IPS DF 6.9 (cell line): Measurements from ENCODE around the gene NAPA.

Source experiments
- DNase-seq: peaks from one replicate; pipeline ENCODE4 v3.0.0-alpha.2; 2013; ENCODE audit warnings: low read depth, low spot score
- H3K27ac ChIP-seq: one replicate; pipeline ENCODE4 v1.5.1; 2013; ENCODE audit warnings: low read length, control low read depth
- H3K27me3 ChIP-seq: 2 replicates; pipeline ENCODE4 v1.6.1; 2013; ENCODE audit warnings: mild to moderate bottlenecking, low read length; ENCODE audit not compliant: control insufficient read depth, insufficient read depth
- H3K36me3 ChIP-seq: 2 replicates; pipeline ENCODE4 v1.6.1; 2013; ENCODE audit warnings: low read length; ENCODE audit not compliant: control insufficient read depth, insufficient read depth
- H3K4me1 ChIP-seq: 2 replicates; pipeline ENCODE4 v1.6.1; 2013; ENCODE audit warnings: low read length; ENCODE audit not compliant: control insufficient read depth, insufficient read depth
- H3K4me3 ChIP-seq: 2 replicates; pipeline ENCODE4 v1.5.1; 2013; ENCODE audit warnings: mild to moderate bottlenecking, low read length
- H3K9me3 ChIP-seq: 2 replicates; pipeline ENCODE4 v1.6.1; 2013; ENCODE audit warnings: low read length, inconsistent platforms; ENCODE audit not compliant: control insufficient read depth, insufficient read depth
- WGBS: extraction: QIAGEN DNeasy Blood & Tissue Kit; methylation state at CpG from one replicate; pipeline ENCODE4 v1.1.7; 2013; ENCODE audit warnings: mixed read lengths, missing lambda C conversion rate; ENCODE audit not compliant: insufficient read length, insufficient coverage; 5-methylcytosine and 5-hydroxymethylcytosine counted together

Gene NAPA

DNA sequence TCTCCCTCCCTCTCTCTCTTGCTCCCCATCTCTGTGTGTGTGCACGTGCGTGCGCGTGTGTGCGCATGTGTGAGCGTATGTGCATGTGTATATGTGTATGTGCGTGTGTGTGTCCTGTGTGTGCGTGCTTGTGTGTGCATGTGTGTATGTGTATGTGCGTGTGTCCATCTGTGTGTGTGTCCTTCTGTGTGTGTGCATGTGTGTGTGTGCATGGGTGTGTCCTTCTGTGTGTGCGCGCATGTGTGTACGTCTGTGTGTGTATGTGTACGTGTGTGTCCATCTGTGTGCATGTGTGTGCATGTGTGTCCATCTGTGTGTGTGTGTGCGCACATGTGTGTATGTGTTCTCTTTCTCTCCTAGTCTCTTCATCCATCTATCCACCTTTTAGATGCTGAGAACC, 55.4 kb downstream of the NAPA start:
- H3K36me3 ChIP-seq: peaks cover 5% of the 10 kb centered on the region; the same call in 1 of the 2 replicates
- H3K4me3 ChIP-seq: no peak overlapping the region
- no peaks in the 10 kb centered on the region for H3K27me3 ChIP-seq
- no CpG with 5 or more reads among the region's 14 CpGs for WGBS
- no peaks in the 10 kb centered on the region; the same call in 1 of the 2 replicates for H3K4me1 ChIP-seq
- no peaks in the 10 kb centered on the region for H3K9me3 ChIP-seq
- no peak overlapping the region for H3K27ac ChIP-seq
- DNase-seq: no peak

DNA sequence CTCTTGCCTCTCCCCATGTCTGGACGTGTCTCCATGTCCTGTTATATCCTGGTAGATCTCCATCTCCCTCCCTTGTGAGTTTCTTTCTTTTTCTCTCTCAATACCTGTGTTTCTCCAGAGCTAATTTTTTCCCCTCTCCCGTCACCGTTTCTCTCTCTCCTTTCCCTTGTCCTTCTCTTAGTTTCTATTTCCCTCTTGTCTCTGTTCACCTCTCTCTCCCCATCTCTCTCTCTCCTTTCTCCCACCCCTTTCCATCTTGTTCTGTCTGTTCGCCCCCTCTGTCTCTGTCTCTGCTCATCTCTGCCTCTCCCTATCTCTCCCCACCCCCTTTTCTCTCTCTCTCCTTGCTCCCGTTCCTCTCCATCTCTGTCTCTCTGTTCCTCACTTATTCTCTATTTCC, 56.2 kb downstream of the NAPA start:
- Histone ChIP-seq H3K27me3 (no peaks in the 10 kb centered on the region), H3K36me3 (peaks cover 5% of the 10 kb centered on the region; the same call in 1 of the 2 replicates), H3K27ac (no peak overlapping the region), H3K4me1 (no peaks in the 10 kb centered on the region; the same call in 1 of the 2 replicates), H3K9me3 (no peaks in the 10 kb centered on the region), H3K4me3 (no peak overlapping the region)
- DNase-seq: no peak
- no CpG with 5 or more reads among the region's 5 CpGs for WGBS

GRCh38 chr19:47456721-47457474, 58.0 kb downstream of the NAPA start:
- WGBS: no CpG with 5 or more reads among the region's 77 CpGs
- Histone ChIP-seq H3K36me3 (peaks cover 5% of the 10 kb centered on the region; the same call in 1 of the 2 replicates), H3K4me3 (no peak overlapping the region), H3K9me3 (no peaks in the 10 kb centered on the region), H3K4me1 (no peaks in the 10 kb centered on the region; the same call in 1 of the 2 replicates), H3K27ac (no peak overlapping the region), H3K27me3 (no peaks in the 10 kb centered on the region)
- DNase-seq: no peak

DNA sequence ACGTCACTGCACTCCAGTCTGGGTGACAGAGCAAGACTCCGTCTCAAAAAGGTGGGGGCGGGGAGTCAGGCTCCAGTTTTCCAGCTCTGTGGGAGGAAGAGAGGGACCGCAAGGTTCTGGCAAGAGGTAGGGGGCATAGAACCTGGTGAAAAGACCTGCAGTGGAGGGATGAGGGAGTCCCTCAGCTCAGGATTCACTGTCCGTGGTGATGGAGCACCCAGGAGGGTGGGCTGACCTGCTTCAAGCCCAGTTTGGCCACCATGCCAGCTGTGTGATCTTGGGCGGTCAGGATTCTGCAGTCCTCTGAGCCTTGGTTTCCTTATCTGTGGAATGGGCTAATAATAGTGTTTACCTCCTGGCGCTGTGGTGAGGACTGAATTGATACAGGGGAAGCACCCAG, 64.4 kb downstream of the NAPA start:
- Histone ChIP-seq H3K27me3 (no peaks in the 10 kb centered on the region), H3K4me3 (no peak overlapping the region), H3K27ac (no peak overlapping the region), H3K9me3 (no peaks in the 10 kb centered on the region), H3K36me3 (no peaks in the 10 kb centered on the region), H3K4me1 (peaks cover 10% of the 10 kb centered on the region)
- no CpG with 5 or more reads among the region's 7 CpGs for WGBS
- no peak for DNase-seq

- no peaks in the 10 kb centered on the region for H3K27me3 ChIP-seq
- DNase-seq: no peak
- no CpG with 5 or more reads among the region's 9 CpGs for WGBS
These were observed 66.5 kb downstream of the NAPA start for GRCh38 chr19:47448360-47448727.

DNA sequence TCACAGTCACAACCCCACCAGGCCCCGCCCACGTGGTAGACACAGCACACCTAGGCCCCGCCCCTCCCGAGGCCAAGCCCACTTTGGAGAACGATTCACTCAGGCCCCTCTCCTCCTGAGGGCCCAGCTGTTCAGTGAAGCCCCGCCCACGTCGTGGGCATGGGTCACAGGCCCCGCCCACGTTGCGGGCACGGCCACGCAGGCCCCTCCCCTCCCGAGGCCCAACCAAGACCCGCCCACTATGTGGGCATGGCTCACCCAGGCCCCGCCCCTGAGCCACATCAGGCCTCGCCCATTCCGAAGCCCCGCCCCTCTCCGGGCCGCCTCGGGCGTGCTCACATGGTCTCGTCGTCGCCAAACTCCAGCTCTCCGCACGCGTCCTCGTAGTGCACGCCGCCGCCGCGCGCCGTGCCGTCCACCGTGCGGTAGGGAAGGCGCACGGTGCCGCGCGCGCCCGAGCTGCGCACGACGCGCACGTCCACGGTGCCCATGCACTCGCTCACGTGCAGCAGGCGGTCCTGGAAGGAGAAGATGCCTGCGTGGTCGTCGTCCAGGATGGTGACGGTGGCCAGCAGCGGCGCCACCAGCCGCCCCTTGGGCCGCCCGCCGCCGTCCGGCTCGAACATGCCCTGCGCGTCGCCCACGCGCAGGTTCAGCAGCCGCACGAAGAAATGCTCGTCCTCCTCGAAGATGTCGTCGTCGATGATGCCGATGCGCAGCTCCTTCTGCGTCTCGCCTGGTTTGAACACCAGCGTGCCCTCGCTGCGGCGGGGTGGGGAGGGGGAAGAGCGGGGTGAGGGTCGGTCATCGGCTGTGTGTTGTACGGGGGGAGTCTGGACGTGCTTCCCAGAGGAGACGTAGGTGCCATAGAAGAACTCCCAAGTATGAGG, 67.1 kb downstream of the NAPA start:
- H3K27me3 ChIP-seq: no peaks in the 10 kb centered on the region
- no peaks in the 10 kb centered on the region for H3K9me3 ChIP-seq
- H3K4me1 ChIP-seq: peaks cover 10% of the 10 kb centered on the region
- H3K4me3 ChIP-seq: peak overlapping the region; percentile 53; the same call in 1 of the 2 replicates
- WGBS: no CpG with 5 or more reads among the region's 95 CpGs
- no peak for DNase-seq
- no peaks in the 10 kb centered on the region for H3K36me3 ChIP-seq
- no peak overlapping the region for H3K27ac ChIP-seq

More at GRCh38 chr19:47448360-47448727, 66.5 kb downstream of the NAPA start:
- H3K4me3 ChIP-seq: peak overlapping the region; percentile 53; the same call in 1 of the 2 replicates
- H3K4me1 ChIP-seq: peaks cover 10% of the 10 kb centered on the region
- no peaks in the 10 kb centered on the region for H3K36me3 ChIP-seq
- H3K9me3 ChIP-seq: no peaks in the 10 kb centered on the region
- no peak overlapping the region for H3K27ac ChIP-seq

GRCh38 chr19:47446534-47447469, 68.1 kb downstream of the NAPA start:
- Histone ChIP-seq H3K36me3 (no peaks in the 10 kb centered on the region), H3K27ac (no peak overlapping the region), H3K4me1 (peaks cover 10% of the 10 kb centered on the region), H3K9me3 (no peaks in the 10 kb centered on the region), H3K4me3 (peak overlapping the region; percentile 52; the same call in 1 of the 2 replicates), H3K27me3 (no peaks in the 10 kb centered on the region)
- WGBS: no CpG with 5 or more reads among the region's 28 CpGs
- DNase-seq: no peak

GRCh38 chr19:47445937-47446402, 68.9 kb downstream of the NAPA start:
- no peak for DNase-seq
- peaks cover 10% of the 10 kb centered on the region for H3K4me1 ChIP-seq
- no peaks in the 10 kb centered on the region for H3K9me3 ChIP-seq
- no peaks in the 10 kb centered on the region for H3K27me3 ChIP-seq
- no peaks in the 10 kb centered on the region for H3K36me3 ChIP-seq
- no peak overlapping the region for H3K27ac ChIP-seq
- H3K4me3 ChIP-seq: no peak overlapping the region
- WGBS: no CpG with 5 or more reads among the region's 22 CpGs

- no peak overlapping the region for H3K4me3 ChIP-seq
These were observed 69.3 kb downstream of the NAPA start for GRCh38 chr19:47445527-47445926.

More at GRCh38 chr19:47445527-47445926, 69.3 kb downstream of the NAPA start:
- WGBS: no CpG with 5 or more reads among the region's 4 CpGs
- Histone ChIP-seq H3K27ac (no peak overlapping the region), H3K4me1 (peaks cover 10% of the 10 kb centered on the region), H3K36me3 (no peaks in the 10 kb centered on the region), H3K27me3 (no peaks in the 10 kb centered on the region), H3K9me3 (no peaks in the 10 kb centered on the region)
- no peak for DNase-seq
